Measurements from ENCODE around the gene VN1R5.
"Not testable (repeated sequence)": the region's sequence is repeated elsewhere in the genome, so short reads cannot be mapped to it uniquely, and the experiment has no call there.

DNA sequence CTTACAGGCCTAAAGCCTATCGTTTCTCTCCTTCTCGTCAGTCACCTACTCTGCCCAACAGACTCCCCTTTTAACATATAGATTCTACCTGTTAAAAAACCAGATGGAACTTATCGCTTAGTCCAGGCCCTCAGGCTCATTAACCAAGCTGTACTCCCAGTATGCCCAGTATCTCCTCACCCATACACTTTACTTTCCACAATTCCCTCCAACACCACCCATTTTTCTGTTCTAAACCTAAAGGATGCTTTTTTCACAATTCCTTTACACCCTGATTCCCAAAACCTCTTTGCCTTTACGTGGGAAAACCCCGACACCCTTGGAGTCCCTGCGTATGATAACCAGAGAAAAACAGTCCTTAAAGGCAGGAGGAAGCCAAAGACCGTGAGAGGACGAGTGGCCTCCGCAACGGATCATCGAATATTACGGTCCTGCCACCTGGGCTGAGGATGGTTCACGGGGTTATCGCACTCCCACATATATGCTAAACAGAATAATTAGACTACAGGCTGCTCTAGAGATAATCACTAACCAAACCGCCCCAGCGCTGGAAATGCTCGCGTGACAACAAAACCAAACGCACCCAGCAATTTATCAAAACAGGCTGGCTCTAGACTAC is 33.5 kb downstream of the VN1R5 start:
- TF ChIP-seq, protein P1, sequence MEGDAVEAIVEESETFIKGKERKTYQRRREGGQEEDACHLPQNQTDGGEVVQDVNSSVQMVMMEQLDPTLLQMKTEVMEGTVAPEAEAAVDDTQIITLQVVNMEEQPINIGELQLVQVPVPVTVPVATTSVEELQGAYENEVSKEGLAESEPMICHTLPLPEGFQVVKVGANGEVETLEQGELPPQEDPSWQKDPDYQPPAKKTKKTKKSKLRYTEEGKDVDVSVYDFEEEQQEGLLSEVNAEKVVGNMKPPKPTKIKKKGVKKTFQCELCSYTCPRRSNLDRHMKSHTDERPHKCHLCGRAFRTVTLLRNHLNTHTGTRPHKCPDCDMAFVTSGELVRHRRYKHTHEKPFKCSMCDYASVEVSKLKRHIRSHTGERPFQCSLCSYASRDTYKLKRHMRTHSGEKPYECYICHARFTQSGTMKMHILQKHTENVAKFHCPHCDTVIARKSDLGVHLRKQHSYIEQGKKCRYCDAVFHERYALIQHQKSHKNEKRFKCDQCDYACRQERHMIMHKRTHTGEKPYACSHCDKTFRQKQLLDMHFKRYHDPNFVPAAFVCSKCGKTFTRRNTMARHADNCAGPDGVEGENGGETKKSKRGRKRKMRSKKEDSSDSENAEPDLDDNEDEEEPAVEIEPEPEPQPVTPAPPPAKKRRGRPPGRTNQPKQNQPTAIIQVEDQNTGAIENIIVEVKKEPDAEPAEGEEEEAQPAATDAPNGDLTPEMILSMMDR (IDR thresholded peaks at IDR 0.05; ENCODE audit: low read depth, low read length, poor library complexity, severe bottlenecking) = not testable (repeated sequence)
- TF ChIP-seq EZH2phosphoT487 (IDR thresholded peaks at IDR 0.05; ENCODE audit: borderline replicate concordance, low read length) = not testable (repeated sequence)
